ENCODE results near the gene CDK6.
A peak's percentile ranks its signal among the peaks of the same experiment; 100 is the strongest.

Gene CDK6

GRCh38 chr7:92824901-92825480 is 11.4 kb downstream of the CDK6 start:
- DNase-seq: no peak

- no peak for DNase-seq
These were observed 11.9 kb downstream of the CDK6 start for GRCh38 chr7:92824450-92824849.

GRCh38 chr7:92823042-92823441 is 13.3 kb downstream of the CDK6 start:
- no peak for DNase-seq

- DNase-seq: no peak
These were observed 16.2 kb downstream of the CDK6 start for GRCh38 chr7:92820191-92820590.

- no peak for DNase-seq
These were observed 19.0 kb downstream of the CDK6 start for GRCh38 chr7:92817398-92817797.

GRCh38 chr7:92815412-92815811 is 21.0 kb downstream of the CDK6 start:
- DNase-seq: no peak

- DNase-seq: no peak
These were observed 22.9 kb downstream of the CDK6 start for GRCh38 chr7:92813390-92814024.

- DNase-seq: no peak
These were observed 25.2 kb downstream of the CDK6 start for GRCh38 chr7:92811158-92811557.

- peak; percentile 33 for DNase-seq
These were observed 26.4 kb downstream of the CDK6 start for GRCh38 chr7:92809760-92810573.

- no peak for DNase-seq
These were observed 27.0 kb downstream of the CDK6 start for GRCh38 chr7:92809397-92809759.

GRCh38 chr7:92808635-92809034 is 27.7 kb downstream of the CDK6 start:
- DNase-seq: no peak

- DNase-seq: no peak
These were observed 28.4 kb downstream of the CDK6 start for GRCh38 chr7:92808006-92808405.

GRCh38 chr7:92806496-92806895 is 29.9 kb downstream of the CDK6 start:
- DNase-seq: no peak

- no peak for DNase-seq
These were observed 34.0 kb downstream of the CDK6 start for GRCh38 chr7:92802406-92802805.

- no peak for DNase-seq
These were observed 36.7 kb downstream of the CDK6 start for GRCh38 chr7:92799446-92800211.

- no peak for DNase-seq
These were observed 37.7 kb downstream of the CDK6 start for GRCh38 chr7:92798517-92799249.

- no peak for DNase-seq
These were observed 38.7 kb downstream of the CDK6 start for GRCh38 chr7:92797693-92798092.

- DNase-seq: no peak
These were observed 39.1 kb downstream of the CDK6 start for GRCh38 chr7:92797284-92797683.

- DNase-seq: no peak
These were observed 41.5 kb downstream of the CDK6 start for GRCh38 chr7:92794831-92795230.

GRCh38 chr7:92794391-92794790 is 42.0 kb downstream of the CDK6 start:
- no peak for DNase-seq

- no peak for DNase-seq
These were observed 42.6 kb downstream of the CDK6 start for GRCh38 chr7:92793656-92794205.

GRCh38 chr7:92790992-92791391 is 45.4 kb downstream of the CDK6 start:
- DNase-seq: no peak
